Esophagus mucosa (tissue), 1 donor: ENCODE results near the gene ASB17. TPM values are rescaled to one million over a fixed set of nuclear protein-coding genes. Genes with fewer than 3 reads are reported as not detected.

ENCODE experiments used
- total RNA-seq: library from RNA; stranded (reverse); gene quantifications from one replicate; pipeline ENCODE4 v1.2.4, GENCODE V29; 2023
- donor health status: DM: yes; HTN: yes; CAD: no.

The ASB17 gene
- total RNA-seq, 1 donor from 2014 or later, result not detected

Other genes starting within 250 kb of the ASB17 start
- 39.8 TPM for gene ACADM, start 207.7 kb downstream of the ASB17 start, total RNA-seq
- 38.8 TPM for gene RABGGTB, start 146.1 kb downstream of the ASB17 start, total RNA-seq
- gene MSH4, start 135.5 kb downstream of the ASB17 start, total RNA-seq, result 0.36 TPM
- gene ST6GALNAC3, start 142.3 kb upstream of the ASB17 start, total RNA-seq, result 0.72 TPM